Activated CD8-positive, alpha-beta memory T cell treated with anti-CD3 and anti-CD28 coated beads for 4 hours (primary cell): ENCODE measurements around the gene CDC42EP2.

ENCODE experiments used
- DNase-seq, 2 donors: peaks; one replicate each; pipeline ENCODE4 v3.0.0-alpha.2; 2020; ENCODE audit warnings: low read depth in 2 of 2

Gene CDC42EP2, protein sequence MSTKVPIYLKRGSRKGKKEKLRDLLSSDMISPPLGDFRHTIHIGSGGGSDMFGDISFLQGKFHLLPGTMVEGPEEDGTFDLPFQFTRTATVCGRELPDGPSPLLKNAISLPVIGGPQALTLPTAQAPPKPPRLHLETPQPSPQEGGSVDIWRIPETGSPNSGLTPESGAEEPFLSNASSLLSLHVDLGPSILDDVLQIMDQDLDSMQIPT

DNA sequence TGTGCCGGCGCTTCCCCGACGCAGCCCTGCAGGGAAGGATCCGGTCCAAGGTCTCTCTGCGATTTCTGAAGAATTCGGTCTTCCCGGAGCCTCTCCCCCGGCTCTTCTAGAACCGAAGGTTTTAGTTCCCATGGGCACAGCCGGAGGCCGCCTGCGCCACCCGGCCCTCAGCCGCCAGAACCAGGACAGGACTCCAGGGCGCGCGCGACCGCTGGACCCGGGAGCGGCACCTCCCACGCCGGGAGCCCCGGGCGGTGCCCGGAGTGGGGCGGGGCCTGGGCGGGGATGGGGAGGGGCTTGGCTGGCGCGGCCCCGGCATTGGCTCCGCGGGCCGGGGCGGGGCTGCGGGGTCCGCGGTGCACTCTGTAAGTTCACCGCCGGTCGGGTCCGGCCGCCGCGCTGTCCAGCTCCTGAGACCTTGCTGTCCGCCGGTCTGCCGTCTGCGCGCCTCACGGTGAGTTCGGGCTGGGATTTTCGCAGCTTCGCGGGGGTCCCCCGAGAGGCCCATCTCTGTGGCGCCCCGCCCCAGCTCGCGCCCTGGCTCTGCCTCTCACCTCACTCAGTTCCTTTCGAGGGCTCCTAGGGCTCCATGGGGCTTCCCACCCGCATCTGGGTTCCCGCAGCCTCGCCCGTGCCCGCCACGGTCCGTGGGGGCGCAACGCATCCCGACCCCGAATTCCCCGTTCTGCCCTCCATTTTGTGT, at the start of gene CDC42EP2:
TSS of gene CDC42EP2 (plus strand) at position 366 of the 703 bp plus-strand sequence. CDS start 6,033 bp downstream, outside the sequence.
- peak; percentile 48 to 57 for DNase-seq

DNA sequence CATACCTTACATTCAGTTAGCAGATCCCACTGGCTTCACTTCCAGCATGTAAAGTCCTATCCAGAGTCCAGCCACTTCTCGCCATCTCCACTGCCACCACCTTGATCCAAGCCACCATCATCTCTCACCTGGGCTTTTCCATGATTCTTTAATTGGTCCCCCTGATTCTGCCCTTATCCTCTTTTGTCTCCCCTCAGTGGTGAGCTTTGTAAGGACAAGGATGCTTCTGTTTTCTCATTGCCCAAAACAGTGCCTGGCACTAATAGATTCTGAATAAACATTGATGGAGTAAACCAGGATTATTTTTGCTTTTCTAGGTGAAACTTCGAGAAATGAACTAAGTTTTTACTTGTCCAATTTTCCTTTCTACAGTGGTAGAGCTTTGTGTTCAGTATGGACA, 48.5 kb upstream of the CDC42EP2 start:
- no peak for DNase-seq

DNA sequence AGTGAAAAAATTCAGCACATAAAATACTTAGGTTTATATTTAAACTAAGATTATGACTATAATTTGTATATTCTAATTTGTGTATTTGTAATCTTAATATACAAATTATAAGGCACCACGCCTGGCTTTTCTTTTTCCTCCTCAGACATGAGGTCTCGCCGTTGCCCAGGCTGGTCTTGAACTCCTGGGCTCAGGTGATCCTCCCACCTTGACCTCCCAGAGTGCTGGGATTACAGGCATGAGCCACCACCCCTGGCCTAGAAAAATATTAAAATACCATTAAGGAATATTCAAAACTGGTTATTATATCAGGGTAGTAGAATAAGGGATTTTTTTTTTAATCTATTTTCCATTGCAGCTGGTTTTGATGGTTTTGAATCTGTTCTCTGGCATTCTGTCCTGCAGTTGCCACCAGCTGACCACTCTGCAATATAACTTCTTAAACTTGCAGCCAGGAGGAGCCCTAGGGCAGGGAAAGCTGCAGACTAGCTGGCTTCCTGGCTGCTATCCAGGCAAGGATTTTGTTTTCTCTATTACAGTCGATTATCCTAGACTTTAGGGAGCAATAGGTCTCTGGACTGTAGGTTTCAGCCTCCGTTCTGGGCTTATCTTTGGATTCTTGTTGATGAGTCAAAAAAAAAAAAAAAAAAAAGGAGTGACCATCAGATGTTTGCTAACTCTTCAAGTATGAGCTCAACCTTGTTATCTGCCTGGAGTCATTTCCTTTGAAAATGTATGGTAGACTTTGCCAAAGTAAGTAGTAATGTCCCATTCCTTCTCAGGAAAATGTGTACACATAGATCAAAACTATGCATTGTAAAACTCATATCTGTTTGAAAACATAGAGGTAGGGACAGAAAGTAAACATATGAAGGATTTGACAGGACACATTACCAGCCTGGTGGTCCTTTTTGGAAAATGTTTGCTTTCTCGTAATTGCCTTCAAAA, 39.7 kb upstream of the CDC42EP2 start:
- DNase-seq = no peak

DNA sequence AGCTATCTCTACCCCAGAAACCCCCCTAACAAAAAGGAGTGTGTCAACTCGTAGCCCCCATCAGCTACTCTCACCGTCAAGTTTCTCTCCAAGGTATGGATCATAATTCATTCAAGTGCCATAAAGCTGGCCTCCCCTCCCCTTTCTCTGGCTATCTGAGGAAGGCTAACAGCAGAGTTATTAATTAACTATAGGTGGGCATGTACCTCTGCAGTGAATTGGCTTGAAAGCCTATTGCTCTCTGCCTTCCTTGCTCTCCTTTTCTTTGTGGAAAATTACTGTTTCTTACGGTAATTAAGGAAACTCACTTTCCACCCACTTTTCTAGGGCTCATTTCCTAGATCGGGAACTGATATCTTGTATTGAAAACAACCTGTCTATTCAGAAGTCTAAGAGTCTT, 38.8 kb upstream of the CDC42EP2 start:
- no peak for DNase-seq

DNA sequence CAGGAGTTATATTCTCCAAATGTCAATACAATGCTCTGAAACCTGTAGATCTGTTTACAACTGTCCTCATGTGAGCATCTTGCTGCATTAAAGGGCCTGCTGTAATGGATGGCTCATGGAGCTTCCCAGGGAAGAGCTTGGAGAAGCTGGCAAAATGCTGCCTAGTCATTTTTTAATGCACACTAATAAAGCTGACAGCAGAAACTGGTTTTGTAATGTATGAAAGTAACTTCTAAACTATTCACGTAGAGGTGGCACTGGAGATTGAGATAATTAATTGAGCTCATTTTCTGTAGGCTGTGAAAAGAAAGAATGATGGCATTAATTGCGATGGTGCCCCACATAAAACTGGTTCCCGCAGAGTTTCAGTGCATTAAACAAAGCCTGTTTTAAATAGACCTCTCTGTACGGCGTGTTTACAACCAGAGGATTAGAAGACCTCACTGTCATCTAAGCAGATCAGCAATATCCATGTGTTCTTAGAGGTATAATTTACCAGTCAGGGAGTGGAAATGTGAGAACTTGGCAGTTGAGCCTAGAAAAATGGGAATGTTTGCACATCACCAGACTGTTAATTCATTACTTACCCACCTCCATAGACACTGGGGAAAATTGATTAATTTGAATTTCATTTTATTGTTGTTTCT, 36.9 kb upstream of the CDC42EP2 start:
- no peak for DNase-seq

DNA sequence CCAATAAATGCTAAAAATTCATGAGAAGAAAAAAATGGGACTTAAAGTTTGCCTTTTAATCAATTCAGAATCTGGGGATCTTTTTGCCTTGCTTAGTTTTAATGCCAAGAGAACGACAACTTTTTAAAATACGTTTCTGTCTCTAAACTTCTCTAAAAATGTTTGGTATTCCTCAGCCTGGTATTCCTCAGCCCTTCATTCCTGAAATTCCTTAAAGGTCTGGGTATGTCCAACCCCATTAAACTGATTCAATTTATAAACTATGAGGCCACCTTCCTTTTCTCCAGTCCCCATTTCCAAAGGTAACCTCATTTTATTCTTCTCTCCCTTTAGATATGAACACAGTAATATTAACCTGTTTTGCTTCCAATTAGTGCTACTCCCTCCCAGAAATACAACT, 36.3 kb upstream of the CDC42EP2 start:
- DNase-seq = no peak

DNA sequence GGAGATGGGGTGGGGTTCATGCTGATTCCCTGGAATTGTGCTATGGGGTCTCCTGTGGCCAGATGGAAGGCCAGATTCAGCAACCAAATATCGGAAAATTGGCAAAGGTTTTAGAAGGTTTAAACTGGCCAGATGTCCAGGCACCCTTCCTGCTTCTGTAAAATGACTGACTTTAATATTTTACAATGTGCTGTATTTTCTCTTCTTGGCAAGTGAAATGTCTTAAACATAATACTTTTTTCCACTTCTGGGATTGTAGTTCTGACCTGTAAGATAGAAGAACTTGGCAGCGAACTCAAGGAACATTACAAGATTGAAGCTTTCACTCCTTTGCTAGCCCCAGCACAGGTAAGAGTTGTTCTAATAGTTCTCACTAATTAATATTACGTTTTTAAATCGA, 35.4 kb upstream of the CDC42EP2 start:
- DNase-seq = no peak

DNA sequence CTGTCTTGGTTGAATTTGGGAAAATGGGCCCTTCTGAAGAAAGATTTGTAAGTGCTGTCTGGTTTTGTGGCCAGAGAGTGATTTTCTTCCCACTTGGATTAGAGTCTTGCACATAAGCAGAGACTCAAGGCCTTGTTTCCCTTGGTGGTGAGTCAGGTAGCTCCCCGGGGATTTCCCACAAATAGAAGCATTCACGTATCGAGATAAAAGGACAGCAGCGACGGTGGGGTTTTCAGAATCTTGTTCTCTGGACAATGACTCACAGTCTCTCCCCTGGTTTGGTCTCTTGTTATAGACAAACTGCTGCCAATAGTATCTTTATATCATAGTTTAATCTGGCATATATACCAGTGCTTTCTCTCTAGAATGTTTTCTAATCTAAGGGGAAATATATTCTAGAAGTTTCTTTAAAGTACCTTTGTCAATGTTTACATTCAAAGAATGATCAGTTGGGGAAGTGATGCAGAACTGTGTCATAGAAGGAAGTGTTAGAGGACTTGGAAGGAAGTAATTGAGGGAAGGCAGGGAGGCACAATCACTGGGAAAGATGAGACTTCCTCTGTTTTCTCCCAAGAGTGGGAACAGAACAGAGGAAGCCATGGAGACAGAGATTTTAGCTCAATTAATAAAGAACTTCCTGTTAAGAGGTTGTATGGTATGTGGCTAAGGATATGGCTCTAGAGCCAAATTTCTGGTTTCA, 34.8 kb upstream of the CDC42EP2 start:
- peak in 1 of 2 donors; percentile 54 for DNase-seq

DNA sequence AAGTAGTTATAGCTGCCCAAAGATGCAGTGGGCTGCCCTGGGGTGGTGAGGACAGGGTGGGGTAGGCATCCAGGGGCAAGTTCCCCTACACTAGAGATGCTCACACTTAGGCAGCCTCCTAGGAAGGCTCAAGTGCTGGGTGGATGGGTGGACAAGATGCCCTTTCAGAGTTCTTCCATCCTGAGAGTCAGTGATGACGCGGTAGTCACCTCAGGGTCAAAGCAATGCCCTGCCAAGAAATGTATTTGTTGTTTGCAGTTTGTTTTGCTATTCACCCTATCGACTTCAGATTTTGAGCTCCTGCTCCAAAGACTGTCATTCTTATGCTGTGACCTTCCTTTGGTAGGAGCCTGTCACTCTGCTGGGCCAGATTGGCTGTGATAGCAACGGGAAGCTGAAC, 34.0 kb upstream of the CDC42EP2 start:
- no peak for DNase-seq

DNA sequence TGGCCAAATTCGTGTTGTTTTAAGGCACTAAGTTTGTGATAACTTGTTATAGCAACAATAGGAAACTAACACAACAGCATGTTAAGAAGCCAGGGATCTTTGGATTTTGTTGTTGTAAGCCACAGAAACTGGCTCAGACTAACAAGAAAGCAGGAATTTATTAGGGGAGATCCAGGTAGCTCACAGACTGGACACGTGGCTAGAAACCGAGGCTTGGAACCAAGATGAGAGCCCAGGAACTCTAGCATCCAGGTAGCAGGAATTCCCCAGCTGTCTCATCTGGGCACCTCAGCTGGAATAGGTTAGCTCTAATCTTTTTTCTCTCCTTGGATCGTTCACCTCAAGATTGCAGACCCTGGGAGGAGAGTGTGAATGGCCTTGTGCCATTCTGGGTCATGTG, 28.0 kb upstream of the CDC42EP2 start:
- DNase-seq = no peak

DNA sequence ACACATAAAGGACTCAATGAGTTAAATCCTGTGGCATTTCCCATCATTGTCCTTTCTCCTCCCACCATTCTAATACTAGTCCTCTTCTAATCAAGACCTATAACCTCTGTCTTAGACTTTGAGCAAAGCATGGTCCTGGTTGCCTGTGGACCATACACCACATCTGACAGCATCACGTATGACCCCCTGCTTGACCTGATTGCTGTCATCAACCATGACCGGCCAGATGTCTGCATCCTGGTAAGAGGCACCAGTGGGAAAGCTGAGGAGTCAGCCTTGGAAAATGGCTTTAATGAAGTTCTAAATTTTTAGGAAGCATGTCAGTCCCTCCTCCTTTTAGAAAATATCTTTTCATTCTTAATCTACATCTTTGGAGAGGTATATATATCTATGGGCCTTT, 27.1 kb upstream of the CDC42EP2 start:
- no peak for DNase-seq

DNA sequence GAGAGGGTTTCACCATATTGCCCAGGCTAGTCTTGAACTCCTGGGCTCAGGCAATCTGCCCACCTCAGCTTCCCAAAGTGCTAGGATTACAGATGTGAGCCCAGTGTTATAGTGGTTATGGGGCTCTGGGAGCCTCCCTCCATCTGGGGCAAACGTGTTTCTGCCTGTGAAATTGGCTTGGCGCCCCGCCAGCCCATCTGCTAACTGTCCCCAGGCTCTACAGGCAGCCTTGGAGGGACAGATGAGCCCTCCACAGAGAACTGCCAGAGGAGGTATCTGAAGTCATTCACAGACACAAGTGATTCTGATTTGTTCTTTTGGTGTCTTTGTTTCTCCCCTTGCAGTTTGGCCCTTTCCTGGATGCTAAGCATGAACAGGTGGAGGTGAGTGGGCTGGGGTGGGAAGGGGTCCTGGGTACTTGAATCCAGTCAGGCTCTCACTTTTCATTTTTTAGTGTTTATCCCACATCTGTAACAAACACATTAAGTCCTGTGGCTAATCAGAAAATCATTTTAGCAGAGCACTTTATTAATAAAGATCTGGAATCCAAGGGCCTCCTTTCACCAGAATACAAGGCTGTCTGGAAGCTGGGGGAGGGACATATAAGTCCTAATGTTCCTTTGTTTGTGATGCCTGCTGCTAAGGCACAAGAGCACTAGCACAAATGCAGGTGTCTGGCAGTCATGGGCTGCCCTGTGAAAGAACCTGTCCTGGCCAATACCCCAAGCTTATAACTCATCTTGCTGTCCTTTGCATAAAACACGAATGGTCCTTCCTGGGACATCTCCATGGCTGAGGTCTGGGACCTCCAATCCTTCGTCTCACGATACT, 25.7 kb upstream of the CDC42EP2 start:
- no peak for DNase-seq

DNA sequence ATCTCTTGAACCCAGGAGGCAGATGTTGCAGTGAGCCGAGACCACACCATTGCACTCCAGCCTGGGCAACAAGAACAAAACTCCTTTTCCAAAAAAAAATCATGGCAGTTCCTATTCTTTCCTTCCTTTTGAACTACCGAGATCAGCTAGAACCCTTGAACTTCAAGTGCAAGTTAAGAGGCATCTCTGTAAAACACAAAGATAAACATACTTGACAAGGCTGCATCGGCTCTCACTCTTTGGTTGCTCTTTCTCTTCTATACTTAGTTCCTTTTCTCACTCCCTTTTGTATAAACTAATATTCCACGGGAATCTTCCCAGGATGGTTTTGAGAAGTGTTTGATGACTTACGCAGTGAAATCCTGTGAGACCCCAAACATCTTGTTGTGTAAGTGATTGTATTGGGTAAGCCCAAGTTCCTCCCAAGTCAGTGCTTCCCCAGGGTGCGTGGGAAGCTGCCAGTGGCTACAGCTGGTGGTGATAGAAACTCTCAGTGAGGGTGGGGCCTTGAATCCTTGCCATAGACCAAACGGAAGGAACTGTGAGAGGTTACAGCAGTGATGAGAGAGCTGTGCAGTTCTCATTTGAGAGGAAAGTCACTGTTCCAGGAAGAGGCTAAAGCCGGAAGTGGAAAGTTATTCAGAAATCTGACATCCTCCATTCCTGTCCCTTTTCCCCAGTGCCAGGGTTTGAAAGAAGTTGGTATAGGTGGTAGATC, 24.1 kb upstream of the CDC42EP2 start:
- no peak for DNase-seq

DNA sequence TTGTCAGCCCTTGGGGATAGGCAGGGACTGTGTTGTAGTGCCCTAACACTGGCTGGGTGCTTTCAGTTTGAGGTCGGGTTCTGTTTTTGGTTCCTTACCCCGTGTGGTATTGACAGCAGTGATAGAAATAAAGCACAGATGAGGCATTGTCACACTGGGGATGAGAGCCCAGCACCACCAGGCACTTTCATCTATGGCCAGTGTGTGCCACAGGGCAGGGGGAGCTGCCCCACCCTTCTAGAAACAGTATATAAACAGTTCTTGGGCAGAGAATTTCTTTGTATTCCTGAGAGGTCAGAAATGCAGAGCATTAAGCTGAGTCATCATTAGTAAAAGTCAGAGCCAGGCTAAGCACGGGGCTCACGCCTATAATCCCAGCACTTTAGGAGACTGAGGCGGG, 23.1 kb upstream of the CDC42EP2 start:
- no peak for DNase-seq

DNA sequence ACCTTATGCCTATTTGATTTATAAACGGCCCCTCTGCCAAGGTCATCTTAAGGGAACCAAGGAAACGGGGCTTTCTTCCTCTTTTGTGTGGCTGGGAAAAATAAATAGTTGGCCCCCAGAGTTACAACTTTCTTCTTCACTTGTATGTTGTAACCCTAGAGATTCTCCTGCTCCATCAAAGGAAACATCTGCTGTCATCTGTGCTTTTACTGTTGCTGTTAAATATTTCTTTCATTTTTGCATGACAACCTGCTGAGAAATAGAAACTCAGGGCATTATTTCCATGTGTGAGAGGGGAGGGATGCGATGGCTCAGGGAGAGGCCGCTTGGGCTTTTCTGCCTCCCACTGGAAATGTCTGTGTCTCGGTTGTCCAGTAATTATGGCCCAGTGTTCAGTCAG, 21.8 kb upstream of the CDC42EP2 start:
- DNase-seq = no peak

DNA sequence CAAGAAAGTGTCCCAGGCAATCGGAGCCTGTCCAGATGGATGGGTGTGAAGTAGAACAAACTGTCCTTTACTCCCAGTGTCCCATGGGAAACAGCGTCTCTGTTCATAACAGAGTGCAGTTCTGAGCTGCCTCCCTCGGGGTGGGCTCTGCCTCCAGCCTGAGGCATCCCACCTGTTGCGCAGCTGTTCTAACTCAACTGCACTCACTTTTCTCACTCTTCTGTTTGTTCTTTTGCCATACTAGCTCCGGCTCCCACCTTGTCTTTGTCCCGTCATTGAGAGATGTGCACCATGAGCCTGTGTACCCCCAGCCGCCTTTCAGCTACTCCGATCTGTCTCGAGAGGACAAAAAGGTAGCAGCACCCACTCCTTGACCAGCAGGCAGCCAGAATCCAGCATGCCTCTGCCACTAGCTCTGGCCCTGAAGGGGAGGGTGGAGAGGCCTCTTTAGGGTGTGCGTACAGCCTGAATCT, 20.7 kb upstream of the CDC42EP2 start:
- no peak for DNase-seq

DNA sequence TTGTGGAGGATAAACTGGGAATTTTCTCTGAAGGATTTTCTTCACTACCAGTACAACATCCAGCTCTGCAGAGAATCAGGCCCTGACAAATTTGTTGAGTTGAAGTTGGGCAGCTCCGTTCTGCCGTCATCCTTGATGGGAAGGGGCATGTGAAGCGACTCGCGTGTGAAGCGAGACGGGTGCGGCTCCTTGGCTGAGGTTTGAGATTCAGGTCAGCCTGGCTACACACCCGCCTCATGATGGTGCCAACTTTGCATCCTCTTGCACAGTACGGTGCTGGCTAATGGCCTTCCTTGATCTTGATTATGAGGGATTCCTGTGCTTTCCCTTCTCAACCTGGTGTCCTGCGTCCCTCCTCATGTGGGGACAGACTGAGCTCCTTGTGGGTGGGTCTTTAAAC, 19.7 kb upstream of the CDC42EP2 start:
- no peak for DNase-seq

DNA sequence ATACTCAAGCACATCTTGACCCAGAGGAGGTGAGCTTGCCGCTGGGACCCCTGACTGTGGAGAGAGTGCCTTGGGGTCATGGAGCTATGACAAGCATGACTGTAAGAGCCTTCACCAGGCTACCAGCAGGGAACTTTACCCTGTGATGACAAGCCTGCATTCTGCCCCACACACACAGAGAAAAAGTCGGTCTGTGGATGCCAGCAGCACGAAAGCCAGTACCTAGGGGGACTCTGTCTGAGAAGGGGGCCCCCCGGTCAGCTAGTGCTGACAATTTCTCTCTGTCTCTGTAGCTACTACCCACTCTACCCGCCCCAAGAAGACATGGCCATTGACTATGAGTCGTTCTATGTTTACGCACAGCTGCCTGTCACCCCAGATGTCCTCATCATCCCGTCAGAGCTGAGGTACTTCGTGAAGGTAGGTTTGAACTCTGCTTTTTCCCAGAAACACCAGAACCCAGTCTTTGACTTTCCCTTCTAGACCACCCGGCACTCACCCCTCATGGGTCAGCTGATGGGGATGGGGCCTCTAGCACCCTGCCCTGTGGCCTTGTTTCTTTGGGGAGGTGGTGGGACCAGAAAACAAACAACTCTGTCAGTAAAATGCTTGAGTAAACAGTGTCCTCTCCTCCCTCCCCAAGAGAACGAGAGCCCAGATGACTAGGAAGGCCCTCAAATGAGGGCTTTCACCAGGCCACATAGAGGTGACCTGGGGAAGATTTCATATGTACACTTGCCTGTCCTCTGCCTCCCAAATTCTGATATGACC, 18.9 kb upstream of the CDC42EP2 start:
- DNase-seq = no peak
